Fibroblast of villous mesenchyme (primary cell): ENCODE results near the gene NOTUM. TPM values are rescaled to one million over a fixed set of nuclear protein-coding genes. Genes with fewer than 3 reads are reported as not detected.

Experiments used
- DNase-seq: peaks from one replicate; pipeline ENCODE4 v3.0.0-alpha.2; 2010; ENCODE audit warnings: low read depth
- H3K4me3 ChIP-seq: 2 replicates; pipeline ENCODE4 v1.5.1; 2011; ENCODE audit warnings: low read depth, mild to moderate bottlenecking, low read length
- CTCF ChIP-seq: IDR thresholded peaks from 2 replicates; pipeline ENCODE4 v1.5.1; 2012; ENCODE audit warnings: low read depth, mild to moderate bottlenecking, low read length; ENCODE audit not compliant: insufficient read depth
- total RNA-seq: library from RNA; depleted of rRNA; stranded (reverse); fragments of >200 nt; gene quantifications from 2 replicates; pipeline ENCODE4 v1.2.3, GENCODE V29; 2012

Gene NOTUM
- total RNA-seq, 1 donor = under 0.01 TPM

- no peak for TF ChIP-seq CTCF
- no peak for DNase-seq
- no peak overlapping the region for H3K4me3 ChIP-seq
Measured at GRCh38 chr17:81924557-81925532, 36.1 kb downstream of the NOTUM start.

DNA sequence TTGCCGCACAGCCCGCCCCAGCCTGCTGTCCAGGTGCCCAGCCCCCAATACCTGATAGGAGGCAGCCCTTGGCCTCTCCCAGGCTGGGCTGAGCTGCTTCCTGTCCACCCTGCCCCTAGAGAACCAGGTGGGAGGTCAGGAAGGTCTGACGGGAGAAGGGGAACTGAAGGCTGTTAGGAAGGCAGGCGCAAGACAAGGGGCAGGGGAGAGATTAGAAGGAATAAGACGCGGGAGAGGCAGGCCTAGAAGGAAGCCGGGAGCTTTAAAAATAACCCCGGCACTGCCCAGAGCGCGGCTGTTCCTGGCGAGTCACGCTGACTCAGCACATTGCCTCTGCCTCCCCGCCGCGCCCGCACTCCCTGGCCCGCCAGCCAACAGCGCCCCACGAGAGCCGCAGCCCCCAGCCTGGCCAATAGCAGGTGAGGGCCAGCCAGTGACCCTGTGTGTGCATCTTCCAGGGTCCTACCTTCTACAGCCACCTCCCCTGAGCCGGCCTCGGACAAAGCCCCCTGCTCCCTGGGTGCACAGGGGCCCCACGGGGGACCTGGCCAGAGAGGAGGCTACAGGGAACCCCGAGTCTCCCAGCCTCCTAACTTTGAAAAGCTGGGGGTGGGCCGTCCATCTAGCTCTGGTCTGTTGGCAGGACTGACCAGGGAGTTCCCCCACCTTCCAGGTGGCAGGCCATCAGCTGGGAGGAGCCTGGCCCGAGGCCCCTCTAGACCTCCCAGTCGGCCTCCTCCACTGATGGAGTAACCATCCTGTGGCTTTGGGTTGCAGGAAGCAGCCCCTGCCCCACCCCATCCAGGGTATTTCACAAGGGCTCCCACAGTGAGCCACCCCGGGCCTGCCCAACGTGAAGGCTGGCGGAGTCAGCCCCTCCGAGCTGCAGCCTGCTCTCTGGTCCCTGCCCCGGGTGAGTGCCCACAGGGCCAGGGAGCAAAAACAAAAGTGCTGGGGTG lies 37.4 kb downstream of the NOTUM start:
- TF ChIP-seq CTCF = no peak
- peak overlapping the region; percentile 45 for H3K4me3 ChIP-seq
- DNase-seq = peak; percentile 91

DNA sequence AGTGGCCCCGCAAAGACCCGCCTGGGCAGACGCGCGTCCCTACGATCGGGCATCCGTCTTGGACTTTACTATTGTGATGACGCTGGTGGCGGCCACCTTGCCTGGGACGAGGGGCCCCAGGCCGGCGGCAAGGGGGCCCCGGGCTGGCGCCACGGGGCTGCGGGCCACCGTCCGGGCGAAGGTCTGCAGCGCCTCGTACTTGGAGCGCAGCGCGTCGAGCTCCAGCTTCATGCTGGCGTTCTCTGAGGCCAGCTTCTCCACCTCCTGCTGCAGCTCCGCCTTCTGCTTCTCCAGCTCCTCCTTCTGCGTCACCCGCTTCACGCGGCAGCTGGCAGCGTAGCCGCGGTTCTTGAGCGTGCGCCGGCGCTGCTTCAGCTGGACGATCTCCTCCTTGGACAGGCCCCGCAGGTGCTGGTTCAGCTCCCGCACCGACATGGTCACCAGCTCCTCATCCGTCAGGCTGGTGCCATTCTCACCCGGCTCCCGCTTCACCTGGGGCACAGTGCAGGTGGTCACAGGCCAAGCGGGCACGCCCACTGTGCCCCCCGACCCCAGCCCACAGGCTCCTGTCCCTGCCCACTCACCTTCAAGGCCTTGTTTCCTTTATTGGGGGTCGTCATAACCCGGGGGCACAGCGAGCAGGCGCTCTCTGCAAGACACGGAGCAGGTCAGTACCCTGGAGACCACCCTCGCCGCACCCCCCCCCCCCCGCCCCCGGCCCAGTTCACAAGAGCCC lies 38.3 kb downstream of the NOTUM start:
- H3K4me3 ChIP-seq = peak overlapping the region; percentile 45
- TF ChIP-seq CTCF = no peak
- DNase-seq = no peak

- no peak for DNase-seq
- H3K4me3 ChIP-seq = no peak overlapping the region
- no peak for TF ChIP-seq CTCF
Measured at GRCh38 chr17:81921996-81922565, 38.9 kb downstream of the NOTUM start.

DNA sequence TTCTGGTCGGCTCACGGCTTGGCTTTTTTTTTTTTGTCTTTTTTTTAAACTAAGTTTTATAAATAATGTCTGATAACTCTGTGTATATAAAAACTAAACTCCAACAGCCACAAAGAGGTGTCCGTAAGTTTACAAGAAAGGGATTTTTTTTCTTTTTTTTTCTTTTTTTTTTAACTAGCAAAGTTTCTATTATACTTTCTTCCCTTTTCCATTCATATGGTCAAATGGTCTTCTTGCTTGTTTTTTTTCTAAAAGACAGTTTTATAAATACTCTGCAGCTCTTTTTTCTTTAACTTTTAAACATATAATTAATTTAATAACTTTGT lies 39.5 kb downstream of the NOTUM start:
- no peak for TF ChIP-seq CTCF
- no peak overlapping the region for H3K4me3 ChIP-seq
- DNase-seq = no peak
